ENCODE results near the gene PTPRK.

Gene PTPRK

DNA sequence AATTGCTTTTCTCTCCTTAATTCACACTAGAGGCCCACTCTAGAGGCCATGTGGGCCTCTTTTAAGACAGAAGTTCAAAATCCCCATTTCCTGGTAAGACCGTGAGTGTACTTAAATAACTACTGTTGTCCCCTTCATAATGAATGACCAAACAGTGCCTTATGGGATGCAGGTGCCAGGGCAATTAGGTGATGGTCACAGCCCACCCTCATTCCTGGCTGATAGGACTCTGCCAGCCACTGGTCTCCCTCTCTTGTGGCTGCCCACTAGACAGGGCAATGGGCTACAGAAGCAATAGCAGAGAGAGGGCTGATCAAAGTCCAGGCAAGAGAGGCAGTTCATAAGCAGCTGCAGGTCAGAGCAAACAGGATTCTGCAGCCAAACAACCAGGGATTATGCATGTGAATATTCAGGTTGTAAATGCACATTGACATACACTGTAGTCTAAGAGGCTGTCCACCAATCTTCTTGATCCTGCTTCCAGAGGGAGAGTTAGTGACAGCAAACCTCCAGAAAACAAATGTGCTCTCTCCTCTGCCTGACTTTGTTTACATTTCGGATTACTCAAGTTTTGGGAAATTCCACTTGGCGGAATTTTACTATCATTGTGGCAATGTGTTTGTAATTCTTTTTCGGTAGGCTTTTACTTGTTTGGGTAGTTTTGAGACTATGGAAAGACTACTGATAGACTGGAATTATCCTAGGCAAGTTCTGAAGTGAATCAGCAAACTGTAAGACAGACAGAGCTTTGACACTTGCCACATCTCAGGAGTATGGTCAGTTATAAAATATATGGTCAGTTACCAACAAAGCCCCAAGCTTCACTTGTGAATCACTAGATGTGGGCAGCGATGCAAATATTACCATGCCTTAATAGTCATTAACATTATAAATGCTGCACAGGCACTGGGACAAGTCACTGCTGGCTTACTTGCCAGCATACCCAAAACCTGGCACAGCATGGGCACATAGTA is 12.8 kb downstream of the PTPRK start:
- Histone ChIP-seq H3K4me1 (ENCODE audit: control insufficient read depth in 2 of 2, insufficient read depth in 1 of 2, low read depth in 1 of 2, low read length in 2 of 2) (peaks cover 0 to 2% of the 10 kb centered on the region in 2 donors), H3K9ac (ENCODE audit: low read depth, low read length, poor library complexity) (no peak overlapping the region), H2BK5ac (ENCODE audit: low read length) (no peak overlapping the region), H3K27me3 (ENCODE audit: control insufficient read depth in 3 of 3, insufficient read depth in 3 of 3, low read depth in 1 of 3, low read length in 3 of 3) (no peaks in the 10 kb centered on the region), H3K9me3 (replicated peaks in 1 of 2; ENCODE audit: control insufficient read depth in 2 of 2, insufficient read depth in 1 of 2, low read depth in 1 of 2, low read length in 2 of 2) (no peaks in the 10 kb centered on the region), H3K4me2 (ENCODE audit: insufficient read depth, low read length, poor library complexity, severe bottlenecking) (no peak overlapping the region), H3K79me1 (ENCODE audit: low read depth, low read length) (peaks cover 4% of the 10 kb centered on the region), H3K36me3 (replicated peaks in 1 of 2; ENCODE audit: control insufficient read depth in 2 of 2, insufficient read depth in 2 of 2, low read length in 2 of 2) (no peaks in the 10 kb centered on the region), H2BK15ac (ENCODE audit: low read length) (no peak overlapping the region), H3K23ac (ENCODE audit: low read depth, low read length, poor library complexity) (no peak overlapping the region), H2BK120ac (ENCODE audit: low read depth, low read length) (no peak overlapping the region), H4K8ac (ENCODE audit: low read depth, low read length) (no peak overlapping the region), H3K4ac (ENCODE audit: low read length) (no peak overlapping the region), H3K4me3 (ENCODE audit: low read length in 2 of 2) (no peak overlapping the region), H3K18ac (ENCODE audit: low read length) (no peak overlapping the region), H2AK5ac (ENCODE audit: low read depth, low read length) (no peak overlapping the region), H3K27ac (replicated peaks; ENCODE audit: low read length) (no peak overlapping the region), H2BK12ac (ENCODE audit: low read length) (no peak overlapping the region), H2AFZ (ENCODE audit: low read length) (no peak overlapping the region), H3K14ac (ENCODE audit: low read length) (no peak overlapping the region), H4K91ac (ENCODE audit: low read depth, low read length, poor library complexity) (no peak overlapping the region)
- DNase-seq (ENCODE audit: low spot score): no peak
- no CpG with 5 or more reads among the region's 5 CpGs for WGBS, 2 donors (ENCODE audit: extremely low coverage in 2 of 2, insufficient read length in 2 of 2, insufficient replicate concordance in 1 of 2)

DNA sequence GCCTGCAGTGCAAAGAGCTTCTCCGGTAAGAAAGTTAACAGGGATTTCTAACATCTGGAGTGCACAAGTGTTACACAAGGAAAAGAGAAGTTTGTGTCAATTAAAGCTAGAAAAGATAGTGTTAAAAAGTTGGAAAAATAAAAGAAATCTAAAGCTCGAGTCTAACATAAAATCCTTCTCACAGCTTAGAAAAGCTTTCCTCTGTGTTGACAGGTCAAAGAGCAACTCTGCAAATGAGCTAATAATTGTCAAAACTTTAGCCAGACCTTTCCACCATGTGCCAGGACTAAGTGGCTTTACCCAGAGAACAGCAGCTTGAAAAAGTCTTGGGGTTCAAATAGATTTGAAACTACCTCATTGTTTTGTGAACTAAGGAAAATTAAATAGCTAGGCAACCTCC is 14.8 kb downstream of the PTPRK start:
- H3K79me1 ChIP-seq (ENCODE audit: low read depth, low read length): peaks cover 4% of the 10 kb centered on the region
- no peak overlapping the region for H2BK12ac ChIP-seq (ENCODE audit: low read length)
- no peak overlapping the region for H2AFZ ChIP-seq (ENCODE audit: low read length)
- H3K14ac ChIP-seq (ENCODE audit: low read length): no peak overlapping the region
- no peaks in the 10 kb centered on the region for H3K27me3 ChIP-seq (ENCODE audit: control insufficient read depth in 3 of 3, insufficient read depth in 3 of 3, low read depth in 1 of 3, low read length in 3 of 3)
- DNase-seq (ENCODE audit: low spot score): no peak
- no peak overlapping the region for H2BK5ac ChIP-seq (ENCODE audit: low read length)
- peaks cover 0 to 2% of the 10 kb centered on the region in 2 donors for H3K4me1 ChIP-seq (ENCODE audit: control insufficient read depth in 2 of 2, insufficient read depth in 1 of 2, low read depth in 1 of 2, low read length in 2 of 2)
- no peak overlapping the region for H3K4me2 ChIP-seq (ENCODE audit: insufficient read depth, low read length, poor library complexity, severe bottlenecking)
- H3K9me3 ChIP-seq (replicated peaks in 1 of 2; ENCODE audit: control insufficient read depth in 2 of 2, insufficient read depth in 1 of 2, low read depth in 1 of 2, low read length in 2 of 2): no peaks in the 10 kb centered on the region
- H3K27ac ChIP-seq (replicated peaks; ENCODE audit: low read length): no peak overlapping the region
- no peak overlapping the region for H3K4me3 ChIP-seq (ENCODE audit: low read length in 2 of 2)
- no peaks in the 10 kb centered on the region for H3K36me3 ChIP-seq (replicated peaks in 1 of 2; ENCODE audit: control insufficient read depth in 2 of 2, insufficient read depth in 2 of 2, low read length in 2 of 2)
- no peak overlapping the region for H3K23ac ChIP-seq (ENCODE audit: low read depth, low read length, poor library complexity)
- H3K9ac ChIP-seq (ENCODE audit: low read depth, low read length, poor library complexity): no peak overlapping the region
- no peak overlapping the region for H3K4ac ChIP-seq (ENCODE audit: low read length)
- H2AK5ac ChIP-seq (ENCODE audit: low read depth, low read length): no peak overlapping the region
- no peak overlapping the region for H2BK120ac ChIP-seq (ENCODE audit: low read depth, low read length)
- WGBS, 2 donors (ENCODE audit: extremely low coverage in 2 of 2, insufficient read length in 2 of 2, insufficient replicate concordance in 1 of 2): no CpG with 5 or more reads among the region's 2 CpGs
- no peak overlapping the region for H2BK15ac ChIP-seq (ENCODE audit: low read length)
- H3K18ac ChIP-seq (ENCODE audit: low read length): no peak overlapping the region
- H4K91ac ChIP-seq (ENCODE audit: low read depth, low read length, poor library complexity): no peak overlapping the region
- H4K8ac ChIP-seq (ENCODE audit: low read depth, low read length): no peak overlapping the region

DNA sequence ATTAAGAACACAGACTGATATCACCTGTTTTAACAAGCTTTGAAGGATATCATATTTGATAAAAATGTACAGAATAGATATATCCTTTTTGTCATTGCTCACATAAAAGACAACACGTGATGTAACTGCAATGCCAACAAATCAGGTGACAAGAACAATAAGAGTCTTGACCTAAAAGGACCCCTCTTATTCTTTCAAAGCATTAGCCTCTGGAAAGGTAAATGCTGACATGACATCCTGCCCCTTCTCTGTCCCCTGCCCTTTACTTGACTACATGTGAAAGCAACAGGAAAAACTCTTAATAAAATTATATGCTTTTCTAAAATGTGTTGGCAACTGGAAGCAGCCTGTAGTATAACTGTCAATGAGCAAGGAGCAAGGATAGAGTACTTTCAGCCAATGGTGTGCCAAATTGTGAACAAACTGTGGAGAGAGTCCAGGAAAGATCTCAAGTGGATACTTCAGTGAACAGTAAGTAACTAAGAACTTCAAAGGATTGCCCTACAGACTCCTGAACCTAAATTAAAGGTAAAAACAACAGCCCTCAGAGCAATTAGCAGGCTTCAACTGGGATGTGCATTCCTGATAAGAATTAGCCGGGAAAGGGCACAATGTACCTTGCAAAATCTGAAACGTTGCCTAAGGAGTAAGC is 16.3 kb downstream of the PTPRK start:
- WGBS, 2 donors (ENCODE audit: extremely low coverage in 2 of 2, insufficient read length in 2 of 2, insufficient replicate concordance in 1 of 2): no CpG with 5 or more reads among the region's 3 CpGs
- H2AFZ ChIP-seq (ENCODE audit: low read length): no peak overlapping the region
- no peak overlapping the region for H3K18ac ChIP-seq (ENCODE audit: low read length)
- no peak overlapping the region for H3K14ac ChIP-seq (ENCODE audit: low read length)
- H3K79me1 ChIP-seq (ENCODE audit: low read depth, low read length): peaks cover 2% of the 10 kb centered on the region
- H2BK5ac ChIP-seq (ENCODE audit: low read length): no peak overlapping the region
- no peak overlapping the region for H3K9ac ChIP-seq (ENCODE audit: low read depth, low read length, poor library complexity)
- no peak for DNase-seq (ENCODE audit: low spot score)
- no peak overlapping the region for H4K91ac ChIP-seq (ENCODE audit: low read depth, low read length, poor library complexity)
- no peak overlapping the region for H3K4me3 ChIP-seq (ENCODE audit: low read length in 2 of 2)
- no peak overlapping the region for H2AK5ac ChIP-seq (ENCODE audit: low read depth, low read length)
- peaks cover 0 to 2% of the 10 kb centered on the region in 2 donors for H3K4me1 ChIP-seq (ENCODE audit: control insufficient read depth in 2 of 2, insufficient read depth in 1 of 2, low read depth in 1 of 2, low read length in 2 of 2)
- no peak overlapping the region for H2BK15ac ChIP-seq (ENCODE audit: low read length)
- no peak overlapping the region for H4K8ac ChIP-seq (ENCODE audit: low read depth, low read length)
- no peak overlapping the region for H2BK120ac ChIP-seq (ENCODE audit: low read depth, low read length)
- H3K4ac ChIP-seq (ENCODE audit: low read length): no peak overlapping the region
- H3K9me3 ChIP-seq (replicated peaks in 1 of 2; ENCODE audit: control insufficient read depth in 2 of 2, insufficient read depth in 1 of 2, low read depth in 1 of 2, low read length in 2 of 2): no peaks in the 10 kb centered on the region
- H2BK12ac ChIP-seq (ENCODE audit: low read length): no peak overlapping the region
- no peak overlapping the region for H3K23ac ChIP-seq (ENCODE audit: low read depth, low read length, poor library complexity)
- H3K27ac ChIP-seq (replicated peaks; ENCODE audit: low read length): no peak overlapping the region
- H3K27me3 ChIP-seq (ENCODE audit: control insufficient read depth in 3 of 3, insufficient read depth in 3 of 3, low read depth in 1 of 3, low read length in 3 of 3): no peaks in the 10 kb centered on the region
- H3K4me2 ChIP-seq (ENCODE audit: insufficient read depth, low read length, poor library complexity, severe bottlenecking): no peak overlapping the region
- H3K36me3 ChIP-seq (replicated peaks in 1 of 2; ENCODE audit: control insufficient read depth in 2 of 2, insufficient read depth in 2 of 2, low read length in 2 of 2): no peaks in the 10 kb centered on the region
